H9 (cell line): ENCODE results near the gene LSM4. TPM values are rescaled to one million over a fixed set of nuclear protein-coding genes. Genes with fewer than 3 reads are reported as not detected.

ENCODE experiments used
- DNase-seq: peaks from one replicate; pipeline ENCODE4 v3.0.0-alpha.2; 2017
- H2AFZ ChIP-seq: one replicate; pipeline ENCODE4 v1.6.1; 2013; ENCODE audit warnings: mild to moderate bottlenecking, low read length, control low read depth, moderate library complexity
- H2AK5ac ChIP-seq: 2 replicates; pipeline ENCODE4 v1.6.1; 2013; ENCODE audit warnings: low read length, control low read depth, mixed read lengths; ENCODE audit not compliant: insufficient read length
- H2BK120ac ChIP-seq: one replicate; pipeline ENCODE4 v1.6.1; 2013; ENCODE audit warnings: low read depth, mild to moderate bottlenecking, low read length, control low read depth, inconsistent platforms; ENCODE audit not compliant: poor library complexity, severe bottlenecking
- H2BK12ac ChIP-seq: 2 replicates; pipeline ENCODE4 v1.6.1; 2013; ENCODE audit warnings: low read length, control low read depth, mixed read lengths, low read depth; ENCODE audit not compliant: insufficient read length
- H2BK15ac ChIP-seq: 2 replicates; pipeline ENCODE4 v1.6.1; 2013; ENCODE audit warnings: low read depth, low read length, control low read depth
- H2BK20ac ChIP-seq: one replicate; pipeline ENCODE4 v1.6.1; 2013; ENCODE audit warnings: low read depth, mild to moderate bottlenecking, low read length, control low read depth, inconsistent platforms; ENCODE audit not compliant: poor library complexity, severe bottlenecking
- H2BK5ac ChIP-seq: 2 replicates; pipeline ENCODE4 v1.6.1; 2013; ENCODE audit warnings: low read length, control low read depth, mixed read lengths; ENCODE audit not compliant: insufficient read length
- H3K14ac ChIP-seq: 2 replicates; pipeline ENCODE4 v1.6.1; 2013; ENCODE audit warnings: low read length, control low read depth; ENCODE audit not compliant: insufficient read depth
- H3K18ac ChIP-seq: 2 replicates; pipeline ENCODE4 v1.6.1; 2013; ENCODE audit warnings: low read depth, mild to moderate bottlenecking, mixed read lengths, low read length, control low read depth; ENCODE audit not compliant: insufficient read length
- H3K23ac ChIP-seq: 2 replicates; pipeline ENCODE4 v1.6.1; 2013; ENCODE audit warnings: low read length, control low read depth, mixed read lengths, low read depth; ENCODE audit not compliant: insufficient read length
- H3K23me2 ChIP-seq: 2 replicates; pipeline ENCODE4 v1.6.1; 2013; ENCODE audit warnings: low read depth, mild to moderate bottlenecking, mixed read lengths, low read length, control low read depth; ENCODE audit not compliant: insufficient read length, poor library complexity, severe bottlenecking
- H3K27ac ChIP-seq: 2 replicates; pipeline ENCODE4 v1.5.1; 2013; ENCODE audit warnings: low read length, control low read depth, mixed read lengths, low read depth; ENCODE audit not compliant: insufficient read length
- H3K27me3 ChIP-seq: 2 replicates; pipeline ENCODE4 v1.6.1; 2013; ENCODE audit warnings: low read length, control low read depth, inconsistent platforms; ENCODE audit not compliant: insufficient read depth
- H3K4ac ChIP-seq: 2 replicates; pipeline ENCODE4 v1.6.1; 2013; ENCODE audit warnings: low read depth, mild to moderate bottlenecking, control low read depth, inconsistent platforms, low read length, moderate library complexity
- H3K4me1 ChIP-seq: 2 replicates; pipeline ENCODE4 v1.6.1; 2013; ENCODE audit warnings: low read length, control low read depth, inconsistent platforms; ENCODE audit not compliant: insufficient read depth
- H3K4me2 ChIP-seq: 2 replicates; pipeline ENCODE4 v1.6.1; 2013; ENCODE audit warnings: low read length, control low read depth, mixed read lengths; ENCODE audit not compliant: insufficient read length, insufficient read depth
- H3K56ac ChIP-seq: 2 replicates; pipeline ENCODE4 v1.6.1; 2013; ENCODE audit warnings: low read depth, mild to moderate bottlenecking, mixed read lengths, low read length, control low read depth; ENCODE audit not compliant: insufficient read length
- H3K79me1 ChIP-seq: 2 replicates; pipeline ENCODE4 v1.6.1; 2013; ENCODE audit warnings: low read depth, mild to moderate bottlenecking, moderate library complexity, low read length, control low read depth, inconsistent platforms; ENCODE audit not compliant: insufficient read depth, poor library complexity, severe bottlenecking
- H3K79me2 ChIP-seq: 2 replicates; pipeline ENCODE4 v1.6.1; 2013; ENCODE audit warnings: low read length, control low read depth, inconsistent platforms; ENCODE audit not compliant: insufficient read depth
- H3K9ac ChIP-seq: 2 replicates; pipeline ENCODE4 v1.6.1; 2013; ENCODE audit warnings: low read length, control low read depth, mixed read lengths; ENCODE audit not compliant: insufficient read length; ENCODE audit errors: extremely low read depth
- H3K9me3 ChIP-seq: one replicate; pipeline ENCODE4 v1.6.1; 2013; ENCODE audit warnings: low read depth, low read length, inconsistent platforms; ENCODE audit not compliant: control insufficient read depth
- H3T11ph ChIP-seq: one replicate; pipeline ENCODE4 v1.6.1; 2013; ENCODE audit warnings: mild to moderate bottlenecking, low read length, control low read depth, inconsistent platforms
- H4K20me1 ChIP-seq: one replicate; pipeline ENCODE4 v1.6.1; 2013; ENCODE audit not compliant: control insufficient read depth, insufficient read length, insufficient read depth
- H4K5ac ChIP-seq: 2 replicates; pipeline ENCODE4 v1.6.1; 2013; ENCODE audit warnings: low read depth, mild to moderate bottlenecking, mixed read lengths, low read length, control low read depth; ENCODE audit not compliant: insufficient read length
- H4K8ac ChIP-seq: replicated peaks from 2 replicates; pipeline ENCODE4 v1.6.1; 2013; ENCODE audit warnings: low read length, control low read depth, mixed read lengths, low read depth; ENCODE audit not compliant: insufficient read length
- H4K91ac ChIP-seq: 2 replicates; pipeline ENCODE4 v1.6.1; 2013; ENCODE audit warnings: low read depth, mild to moderate bottlenecking, moderate library complexity, mixed read lengths, low read length, control low read depth; ENCODE audit not compliant: insufficient read length
- H3K27ac Mint-ChIP-seq, 3 experiments: 2 replicates in 2 of 3; 3 replicates in 1 of 3; pipeline ENCODE4 v1.8.0; 2020 to 2021; ENCODE audit warnings: mixed read lengths in 3 of 3, mild to moderate bottlenecking in 1 of 3, moderate library complexity in 1 of 3
- H3K27me3 Mint-ChIP-seq: 2 replicates; pipeline ENCODE4 v1.8.0; 2021; ENCODE audit warnings: low read depth, mild to moderate bottlenecking, moderate library complexity, mixed read lengths
- H3K36me3 Mint-ChIP-seq, 3 experiments: 2 replicates in 2 of 3; 3 replicates in 1 of 3; pipeline ENCODE4 v1.8.0; 2020 to 2021; ENCODE audit warnings: low read depth in 3 of 3, mixed read lengths in 3 of 3; ENCODE audit not compliant: insufficient read depth in 1 of 3
- H3K4me1 Mint-ChIP-seq, 2 experiments: 2 replicates each; pipeline ENCODE4 v1.8.0; 2020; ENCODE audit warnings: mixed read lengths in 2 of 2
- H3K4me3 Mint-ChIP-seq, 2 experiments: 2 replicates in 1 of 2; 3 replicates in 1 of 2; pipeline ENCODE4 v1.8.0; 2020 to 2021; ENCODE audit warnings: mild to moderate bottlenecking in 2 of 2, mixed read lengths in 2 of 2, moderate library complexity in 1 of 2
- H3K9me3 Mint-ChIP-seq, 2 experiments: 2 replicates in 1 of 2; 3 replicates in 1 of 2; pipeline ENCODE4 v1.8.0; 2020; ENCODE audit warnings: mild to moderate bottlenecking in 2 of 2, mixed read lengths in 2 of 2, moderate library complexity in 1 of 2
- WGBS: extraction: QIAGEN DNeasy Blood & Tissue Kit; methylation state at CpG from one replicate; pipeline ENCODE4 v1.1.7; 2013; ENCODE audit warnings: missing lambda C conversion rate, low lambda C conversion rate, mixed read lengths; ENCODE audit not compliant: insufficient read length; ENCODE audit errors: extremely low coverage; 5-methylcytosine and 5-hydroxymethylcytosine counted together
- total RNA-seq: library from RNA; stranded (reverse); gene quantifications from 2 replicates; pipeline ENCODE4 v1.2.1, GENCODE V29; 2021
- TF ChIP-seq, protein P1 (sequence below): fragments of 200-600 bp; sonication (generic); conservative IDR thresholded peaks from 3 replicates; pipeline ENCODE4 v1.8.0; 2021; ENCODE audit warnings: antibody characterized with exemption, mild to moderate bottlenecking

The LSM4 gene
- total RNA-seq, 1 experiment from 2014 or later, result 342 TPM

DNA sequence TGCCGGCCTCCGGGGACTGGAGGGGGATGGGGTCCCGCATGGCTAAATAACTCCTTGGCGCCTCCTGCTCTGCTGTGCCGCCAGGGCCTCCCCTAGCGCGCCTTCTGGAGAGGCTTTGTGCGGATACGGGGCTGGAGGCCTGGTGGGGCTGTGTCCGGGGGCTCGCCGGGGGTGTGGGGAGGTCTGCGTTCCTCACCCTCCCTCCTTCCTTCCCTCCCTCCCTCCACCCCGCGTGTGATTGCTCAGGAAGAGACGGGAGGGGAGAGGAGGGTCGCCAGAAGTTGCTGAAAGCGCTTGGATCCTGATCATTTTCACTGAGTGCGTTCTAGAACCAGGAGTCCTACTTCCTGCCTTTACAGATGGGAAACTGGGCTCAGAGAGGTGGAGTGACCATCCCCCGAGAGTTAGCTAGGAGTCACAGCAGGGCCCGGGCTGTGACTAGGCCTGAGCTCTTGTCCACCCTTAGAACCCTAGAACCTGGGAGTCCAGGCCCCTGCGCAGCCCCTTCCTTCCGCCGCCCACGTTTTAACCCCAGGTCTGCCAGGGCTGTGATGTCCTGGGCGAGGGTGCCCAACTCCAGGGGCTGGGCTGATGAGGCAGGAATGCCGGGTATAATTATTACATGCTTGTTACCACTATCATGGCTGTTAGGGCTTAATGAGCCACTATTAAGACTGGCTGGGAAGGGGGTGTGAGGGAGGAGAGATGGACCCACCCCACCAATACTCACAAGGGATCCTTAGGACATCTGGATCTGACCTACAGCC is 40.7 kb downstream of the LSM4 start:
- no peaks in the 10 kb centered on the region for H3K27me3 ChIP-seq
- H4K20me1 ChIP-seq, result no peaks in the 10 kb centered on the region
- no peaks in the 10 kb centered on the region; the same call in 1 of the 2 replicates for H3K4me1 ChIP-seq
- Mint-ChIP-seq H3K27ac (peak overlapping the region; percentile 93 to 99 (median 98)), H3K4me3 (peak overlapping the region; percentile 71 to 86), H3K9me3 (peaks cover 0 to 4% of the 10 kb centered on the region in 2 experiments; a peak in 3 of 5 replicates), H3K36me3 (peaks cover 5 to 23% (median 21%) of the 10 kb centered on the region in 3 experiments; a peak in 6 of 7 replicates), H3K27me3 (peaks cover 5% of the 10 kb centered on the region; the same call in 1 of the 2 replicates), H3K4me1 (peaks cover 35 to 39% of the 10 kb centered on the region in 2 experiments)
- peak overlapping the region; percentile 80; the same call in 1 of the 2 replicates for H3K4ac ChIP-seq
- H3K27ac ChIP-seq, result peak overlapping the region; percentile 94
- peaks cover 9% of the 10 kb centered on the region for H3K23me2 ChIP-seq
- H2BK15ac ChIP-seq, result no peak overlapping the region
- no peak overlapping the region for H3K23ac ChIP-seq
- TF ChIP-seq, protein P1, sequence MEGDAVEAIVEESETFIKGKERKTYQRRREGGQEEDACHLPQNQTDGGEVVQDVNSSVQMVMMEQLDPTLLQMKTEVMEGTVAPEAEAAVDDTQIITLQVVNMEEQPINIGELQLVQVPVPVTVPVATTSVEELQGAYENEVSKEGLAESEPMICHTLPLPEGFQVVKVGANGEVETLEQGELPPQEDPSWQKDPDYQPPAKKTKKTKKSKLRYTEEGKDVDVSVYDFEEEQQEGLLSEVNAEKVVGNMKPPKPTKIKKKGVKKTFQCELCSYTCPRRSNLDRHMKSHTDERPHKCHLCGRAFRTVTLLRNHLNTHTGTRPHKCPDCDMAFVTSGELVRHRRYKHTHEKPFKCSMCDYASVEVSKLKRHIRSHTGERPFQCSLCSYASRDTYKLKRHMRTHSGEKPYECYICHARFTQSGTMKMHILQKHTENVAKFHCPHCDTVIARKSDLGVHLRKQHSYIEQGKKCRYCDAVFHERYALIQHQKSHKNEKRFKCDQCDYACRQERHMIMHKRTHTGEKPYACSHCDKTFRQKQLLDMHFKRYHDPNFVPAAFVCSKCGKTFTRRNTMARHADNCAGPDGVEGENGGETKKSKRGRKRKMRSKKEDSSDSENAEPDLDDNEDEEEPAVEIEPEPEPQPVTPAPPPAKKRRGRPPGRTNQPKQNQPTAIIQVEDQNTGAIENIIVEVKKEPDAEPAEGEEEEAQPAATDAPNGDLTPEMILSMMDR, result no peak
- H3K14ac ChIP-seq, result peak overlapping the region; percentile 99
- H2AFZ ChIP-seq, result no peak overlapping the region
- peak overlapping the region; percentile 67 for H3T11ph ChIP-seq
- peak overlapping the region; percentile 67 for H3K18ac ChIP-seq
- no peaks in the 10 kb centered on the region for H3K9me3 ChIP-seq
- H4K8ac ChIP-seq, result no peak overlapping the region
- H2BK5ac ChIP-seq, result peak overlapping the region; percentile 83
- H3K9ac ChIP-seq, result peak overlapping the region; percentile 94
- peak overlapping the region; percentile 47 for H2BK12ac ChIP-seq
- no CpG with 5 or more reads among the region's 27 CpGs for WGBS
- peak overlapping the region; percentile 64 for H3K56ac ChIP-seq
- peak overlapping the region; percentile 71 for H3K4me2 ChIP-seq
- peak overlapping the region; percentile 81 for H2BK120ac ChIP-seq
- H2AK5ac ChIP-seq, result no peak overlapping the region
- peak overlapping the region; percentile 48 for H4K91ac ChIP-seq
- H3K79me2 ChIP-seq, result peaks cover 9% of the 10 kb centered on the region; the same call in 1 of the 2 replicates
- DNase-seq, result no peak
- H2BK20ac ChIP-seq, result no peak overlapping the region
- peaks cover 3% of the 10 kb centered on the region for H3K79me1 ChIP-seq
- H4K5ac ChIP-seq, result peak overlapping the region; percentile 6
